ENCODE data around the gene ATF7.

DNA sequence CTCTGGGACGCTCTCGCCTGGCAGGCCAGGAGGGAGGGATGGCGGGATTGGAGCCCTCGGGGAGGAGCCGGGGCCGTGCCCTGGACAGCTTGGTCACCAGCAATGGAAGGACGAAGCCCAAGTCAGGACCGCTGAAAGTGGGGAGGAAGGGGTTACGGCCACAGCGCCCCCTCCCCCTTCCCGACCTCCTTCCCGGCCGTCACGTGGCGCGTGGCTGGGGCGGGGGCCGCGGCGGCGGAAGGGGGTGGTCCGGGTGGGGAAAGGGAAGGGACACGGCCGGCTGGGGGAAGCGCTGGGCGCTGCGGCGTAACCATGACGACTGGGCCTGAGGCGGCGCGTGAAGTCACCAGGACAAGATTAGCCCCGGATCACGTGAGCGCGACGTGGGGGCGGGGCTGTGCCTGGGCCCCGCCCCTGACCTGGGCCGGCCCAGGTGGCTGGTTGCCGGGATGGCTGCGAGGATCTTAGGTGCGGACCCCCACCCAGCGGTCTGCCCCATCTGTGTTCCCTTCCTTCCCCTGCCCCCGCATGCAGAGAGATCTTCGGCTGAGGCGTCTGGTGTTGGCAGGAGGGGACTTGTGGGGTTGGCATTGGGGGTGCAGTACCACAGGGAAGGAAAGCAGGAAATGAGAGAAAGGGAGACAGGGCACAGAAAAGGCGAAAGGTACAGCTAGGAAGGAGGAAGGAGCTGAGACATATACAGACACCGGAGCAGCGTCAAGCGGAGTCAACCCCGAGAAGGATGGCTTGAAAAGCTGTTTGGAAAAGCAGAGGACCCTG, 133.2 kb downstream of the ATF7 start:
- TF ChIP-seq, protein P1, sequence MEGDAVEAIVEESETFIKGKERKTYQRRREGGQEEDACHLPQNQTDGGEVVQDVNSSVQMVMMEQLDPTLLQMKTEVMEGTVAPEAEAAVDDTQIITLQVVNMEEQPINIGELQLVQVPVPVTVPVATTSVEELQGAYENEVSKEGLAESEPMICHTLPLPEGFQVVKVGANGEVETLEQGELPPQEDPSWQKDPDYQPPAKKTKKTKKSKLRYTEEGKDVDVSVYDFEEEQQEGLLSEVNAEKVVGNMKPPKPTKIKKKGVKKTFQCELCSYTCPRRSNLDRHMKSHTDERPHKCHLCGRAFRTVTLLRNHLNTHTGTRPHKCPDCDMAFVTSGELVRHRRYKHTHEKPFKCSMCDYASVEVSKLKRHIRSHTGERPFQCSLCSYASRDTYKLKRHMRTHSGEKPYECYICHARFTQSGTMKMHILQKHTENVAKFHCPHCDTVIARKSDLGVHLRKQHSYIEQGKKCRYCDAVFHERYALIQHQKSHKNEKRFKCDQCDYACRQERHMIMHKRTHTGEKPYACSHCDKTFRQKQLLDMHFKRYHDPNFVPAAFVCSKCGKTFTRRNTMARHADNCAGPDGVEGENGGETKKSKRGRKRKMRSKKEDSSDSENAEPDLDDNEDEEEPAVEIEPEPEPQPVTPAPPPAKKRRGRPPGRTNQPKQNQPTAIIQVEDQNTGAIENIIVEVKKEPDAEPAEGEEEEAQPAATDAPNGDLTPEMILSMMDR (IDR thresholded peaks at IDR 0.05) = peak in 1 of 6 experiments; percentile 10
- TF ChIP-seq POLR2A (IDR thresholded peaks at IDR 0.05) = peak in 2 of 4 donors; percentile 64 to 82

All from esophagus squamous epithelium (tissue), 4 donors.